Motor neuron (in vitro differentiated cells): ENCODE data around the gene APLP1. TPM values are rescaled to one million over a fixed set of nuclear protein-coding genes. Genes with fewer than 3 reads are reported as not detected.
"Not testable (repeated sequence)": the region's sequence is repeated elsewhere in the genome, so short reads cannot be mapped to it uniquely, and the experiment has no call there.

Experiments
- ATAC-seq, 8 experiments: fragments of 200-7000 bp; cut with Tn5 transposase; replicated peaks in 6 of 8; 2 replicates each; pipeline ENCODE4 v1.8.0; 2021; ENCODE audit warnings: mild to moderate bottlenecking in 8 of 8, moderate library complexity in 8 of 8
- H3K27ac ChIP-seq, 2 donors: fragments of 250-450 bp; sonication (Bioruptor Pico); 2 replicates each; pipeline ENCODE4 v1.9.0; 2021; ENCODE audit warnings: antibody characterized with exemption in 2 of 2, mild to moderate bottlenecking in 2 of 2, moderate library complexity in 1 of 2
- H3K4me1 ChIP-seq, 2 donors: fragments of 250-450 bp; sonication (Bioruptor Pico); replicated peaks in 1 of 2; 2 replicates each; pipeline ENCODE4 v1.6.1; 2021; ENCODE audit warnings: antibody characterized with exemption in 2 of 2, mild to moderate bottlenecking in 2 of 2, moderate library complexity in 1 of 2
- H3K4me3 ChIP-seq, 5 donors: fragments of 250-450 bp; sonication (Bioruptor Pico); 2 replicates each; pipeline ENCODE4 v1.9.0; 2021; ENCODE audit warnings: antibody characterized with exemption in 5 of 5, mild to moderate bottlenecking in 5 of 5, moderate library complexity in 4 of 5
- WGBS, 10 experiments: fragments of 450-650 bp; shearing (Covaris generic); methylation state at CpG; one replicate each; pipeline ENCODE4 v1.0.0; 2022; 5-methylcytosine and 5-hydroxymethylcytosine counted together
- in situ Hi-C, 9 experiments: fragments of 400-800 bp; cut with MboI; loops; one replicate each; pipeline ENCODE4 v1.15.0; 2021; ENCODE audit warnings: low sequenced_read_pairs in 9 of 9, low pct_unique_long_range_greater_than_20kb in 2 of 9; ENCODE audit not compliant: unreplicated experiment in 9 of 9
- total RNA-seq, 8 experiments: library from RNA; unstranded; fragments of 300-600 nt; gene quantifications; 2 replicates each; pipeline versions ENCODE4 v1.2.3 to v1.2.4, GENCODE V29; 2022

Gene APLP1
- total RNA-seq, 8 experiments from 2014 or later: 4.6 to 397 (median 337) TPM

DNA sequence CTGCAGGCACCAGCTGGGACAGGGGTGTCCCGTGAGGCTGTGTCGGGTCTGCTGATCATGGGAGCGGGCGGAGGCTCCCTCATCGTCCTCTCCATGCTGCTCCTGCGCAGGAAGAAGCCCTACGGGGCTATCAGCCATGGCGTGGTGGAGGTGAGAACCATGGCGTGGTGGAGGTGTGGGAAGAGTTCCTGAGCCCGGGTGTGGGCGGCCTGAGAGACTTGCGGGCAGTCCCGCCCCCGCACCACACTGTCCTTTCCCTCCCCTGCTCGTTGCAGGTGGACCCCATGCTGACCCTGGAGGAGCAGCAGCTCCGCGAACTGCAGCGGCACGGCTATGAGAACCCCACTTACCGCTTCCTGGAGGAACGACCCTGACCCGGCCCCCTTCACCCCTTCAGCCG, 10.7 kb downstream of the APLP1 start:
- ATAC-seq: peak in 1 of 8 experiments; percentile 3
- Histone ChIP-seq H3K4me1 (peaks cover 9 to 10% of the 10 kb centered on the region in 2 donors), H3K4me3 (no peak overlapping the region), H3K27ac (peak overlapping the region in 1 of 2 donors; percentile 24)
- in situ Hi-C loops: no loop called here
- 28 to 60% methylated on average over 1 to 6 of the region's 23 CpGs; no CpG with 5 or more reads in 8 of the 10 experiments for WGBS, 10 experiments

DNA sequence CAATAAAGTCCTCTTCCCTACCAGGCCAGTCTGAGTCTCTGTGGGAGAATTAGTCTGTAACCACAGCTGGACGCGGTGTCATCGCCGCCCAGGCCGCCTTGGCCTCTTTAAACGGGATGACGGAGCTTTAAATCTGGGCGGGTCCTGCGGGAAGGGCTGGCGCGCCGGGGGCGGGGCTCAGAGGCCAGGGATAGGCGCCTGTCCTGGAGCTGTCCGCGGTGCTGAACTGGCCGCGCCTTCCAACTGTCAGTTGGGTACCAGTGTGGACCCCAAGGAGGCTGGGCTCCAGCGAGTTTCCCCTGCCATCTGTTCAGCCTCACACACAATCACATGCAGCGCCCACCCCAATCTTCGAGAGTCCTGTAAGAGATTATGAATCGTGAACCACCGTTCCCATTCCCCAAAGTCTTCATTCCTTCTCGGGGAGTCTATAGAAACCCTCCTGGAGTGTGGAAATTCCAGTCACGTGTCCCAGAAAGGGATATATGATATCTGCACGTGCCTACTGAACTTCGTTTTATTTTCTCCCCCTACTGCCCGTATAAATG, 11.5 kb downstream of the APLP1 start:
- in situ Hi-C loops: loop anchor here in 1 of 9 experiments (10.0 kb wide), 1 partner anchor 55 kb away; the partner anchor contains the start of gene LRFN3
- peaks cover 9 to 10% of the 10 kb centered on the region in 2 donors for H3K4me1 ChIP-seq
- WGBS, 10 experiments: 0 to 40% (median 9%) methylated on average over 1 to 13 of the region's 28 CpGs; no CpG with 5 or more reads in 3 of the 10 experiments
- no peak overlapping the region for H3K27ac ChIP-seq
- no peak overlapping the region for H3K4me3 ChIP-seq
- ATAC-seq: peak; percentile 87 to 98 (median 93)

DNA sequence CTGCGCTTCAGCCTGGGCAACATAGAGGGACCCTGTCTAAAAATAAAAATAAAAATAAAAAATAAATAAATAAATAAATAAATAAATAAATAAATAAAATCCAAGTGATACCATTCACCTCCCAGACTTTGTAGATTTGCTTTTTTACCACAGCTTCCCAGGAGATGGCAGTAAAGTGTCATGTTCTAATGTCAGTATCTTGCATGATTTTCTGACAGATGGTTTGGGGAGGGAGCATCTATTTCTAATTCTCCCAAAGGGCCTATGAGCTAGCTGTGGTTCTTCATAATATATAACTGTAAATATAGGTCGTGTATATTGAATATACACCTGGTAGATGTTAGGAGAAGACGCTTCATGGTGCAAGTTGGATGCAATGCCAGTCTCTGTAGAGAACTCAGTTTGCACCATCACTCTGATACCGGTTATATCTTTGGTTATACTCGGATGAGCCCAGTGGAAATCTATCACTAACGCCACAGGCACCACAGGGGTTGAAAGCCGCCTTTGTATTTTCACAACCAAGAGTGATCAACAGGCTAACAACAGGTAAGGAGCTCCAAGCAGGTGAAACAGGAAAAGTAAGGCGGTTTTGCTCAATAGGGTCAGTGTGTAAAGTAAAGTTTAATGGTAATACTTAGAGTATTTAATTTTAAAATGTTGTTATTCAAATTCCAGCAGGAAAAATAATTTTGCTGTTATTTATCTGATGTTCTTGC, 13.9 kb downstream of the APLP1 start:
- in situ Hi-C loops: loop anchor here in 1 of 9 experiments (10.0 kb wide), 1 partner anchor 53 kb away; the partner anchor contains the start of gene LRFN3
- WGBS, 10 experiments: 0 to 32% (median 23%) methylated on average over 2 to 8 of the region's 8 CpGs; no CpG with 5 or more reads in 1 of the 10 experiments
- Histone ChIP-seq H3K27ac (no peak overlapping the region), H3K4me3 (no peak overlapping the region), H3K4me1 (peaks cover 9 to 10% of the 10 kb centered on the region in 2 donors)
- ATAC-seq: peak; percentile 54 to 72 (median 62)

GRCh38 chr19:35883882-35884281, 15.5 kb downstream of the APLP1 start:
- no peak overlapping the region for H3K4me3 ChIP-seq
- H3K27ac ChIP-seq: no peak overlapping the region
- WGBS, 10 experiments: 0 to 63% (median 38%) methylated on average over 1 to 2 of the region's 2 CpGs; no CpG with 5 or more reads in 5 of the 10 experiments
- ATAC-seq: no peak
- in situ Hi-C loops: loop anchor here in 1 of 9 experiments (10.0 kb wide), 1 partner anchor 51 kb away; the partner anchor contains the start of gene LRFN3
- peaks cover 9 to 10% of the 10 kb centered on the region in 2 donors for H3K4me1 ChIP-seq

GRCh38 chr19:35885225-35885738, 16.9 kb downstream of the APLP1 start:
- Histone ChIP-seq H3K4me1 (peaks cover 3 to 4% of the 10 kb centered on the region in 2 donors), H3K4me3 (no peak overlapping the region), H3K27ac (no peak overlapping the region)
- 40 to 100% (median 89%) methylated on average over 1 to 2 of the region's 6 CpGs; no CpG with 5 or more reads in 4 of the 10 experiments for WGBS, 10 experiments
- ATAC-seq: no peak
- in situ Hi-C loops: loop anchor here in 1 of 9 experiments (10.0 kb wide), 1 partner anchor 50 kb away; the partner anchor contains the start of gene LRFN3

- 80 to 100% (median 95%) methylated on average over 1 to 5 of the region's 8 CpGs; no CpG with 5 or more reads in 4 of the 10 experiments for whole genome bisulfite sequencing, 10 experiments
- in situ Hi-C loops: loop anchor here in 1 of 9 experiments (10.0 kb wide), 1 partner anchor 49 kb away; the partner anchor contains the start of gene LRFN3
These were observed 17.5 kb downstream of the APLP1 start for GRCh38 chr19:35885904-35886303.

DNA sequence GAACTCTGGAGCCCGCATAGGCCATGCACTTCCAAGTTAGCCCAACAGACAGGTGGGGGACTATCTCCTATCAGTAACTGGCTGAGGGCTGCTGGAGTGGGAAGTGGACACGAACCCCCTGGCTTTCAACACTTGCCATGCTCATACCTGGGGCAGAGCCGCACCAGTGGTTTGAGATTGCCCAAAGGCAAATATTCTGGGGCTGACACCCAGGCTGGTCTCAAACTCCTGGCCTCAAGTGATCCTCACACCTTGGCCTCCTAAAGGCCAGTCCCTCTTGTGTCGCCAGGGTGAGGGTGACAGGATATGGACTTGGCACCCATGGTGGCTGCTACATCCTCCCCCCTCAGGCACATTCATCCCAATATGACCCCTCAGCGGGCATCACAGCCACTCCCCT, 18.8 kb downstream of the APLP1 start:
- 93 to 100% (median 100%) methylated on average over 1 to 2 of the region's 5 CpGs; no CpG with 5 or more reads in 2 of the 10 experiments for WGBS, 10 experiments
- in situ Hi-C loops: loop anchor here in 1 of 9 experiments (10.0 kb wide), 1 partner anchor 48 kb away; the partner anchor contains the start of gene LRFN3
- no peak for ATAC-seq
- H3K27ac ChIP-seq: no peak overlapping the region
- peaks cover 3 to 4% of the 10 kb centered on the region in 2 donors for H3K4me1 ChIP-seq
- no peak overlapping the region for H3K4me3 ChIP-seq

More at GRCh38 chr19:35885904-35886303, 17.5 kb downstream of the APLP1 start:
- no peak for ATAC-seq
- Histone ChIP-seq H3K4me3 (no peak overlapping the region), H3K4me1 (peaks cover 3 to 4% of the 10 kb centered on the region in 2 donors), H3K27ac (no peak overlapping the region)

DNA sequence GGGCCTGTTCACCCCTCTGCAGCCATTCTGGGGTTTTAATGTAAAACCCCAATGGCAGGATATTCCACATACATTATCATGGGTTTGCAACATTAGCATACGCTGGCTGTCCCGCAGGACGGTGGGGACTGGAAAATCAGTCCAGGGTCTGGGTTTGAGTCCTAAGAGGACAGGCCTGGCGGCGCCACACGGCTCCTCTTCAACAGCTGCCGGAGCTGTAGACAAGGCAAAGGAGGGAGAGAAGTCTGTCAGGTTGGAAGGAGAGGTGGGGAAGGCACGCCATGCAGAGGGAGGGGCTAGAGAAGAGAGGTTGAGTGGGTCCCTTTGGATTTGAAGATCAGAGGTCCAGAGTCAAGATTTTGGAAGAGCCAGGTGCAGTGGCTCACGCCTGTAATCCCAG, 20.0 kb downstream of the APLP1 start:
- no peak overlapping the region for H3K27ac ChIP-seq
- H3K4me1 ChIP-seq: no peaks in the 10 kb centered on the region
- in situ Hi-C loops: loop anchor here in 1 of 9 experiments (10.0 kb wide), 1 partner anchor 46 kb away; the partner anchor contains the start of gene LRFN3
- ATAC-seq: no peak
- no peak overlapping the region for H3K4me3 ChIP-seq
- 40 to 100% (median 82%) methylated on average over 1 to 9 of the region's 9 CpGs; no CpG with 5 or more reads in 5 of the 10 experiments for WGBS, 10 experiments

GRCh38 chr19:35889370-35890112, 21.2 kb downstream of the APLP1 start:
- 84 to 100% (median 94%) methylated on average over 1 to 12 of the region's 18 CpGs; no CpG with 5 or more reads in 4 of the 10 experiments for WGBS, 10 experiments
- no peak overlapping the region for H3K4me3 ChIP-seq
- no peaks in the 10 kb centered on the region for H3K4me1 ChIP-seq
- no peak overlapping the region for H3K27ac ChIP-seq
- in situ Hi-C loops: loop anchor here in 1 of 9 experiments (10.0 kb wide), 1 partner anchor 45 kb away; the partner anchor contains the start of gene LRFN3
- ATAC-seq: peak in 1 of 8 experiments; percentile 14

DNA sequence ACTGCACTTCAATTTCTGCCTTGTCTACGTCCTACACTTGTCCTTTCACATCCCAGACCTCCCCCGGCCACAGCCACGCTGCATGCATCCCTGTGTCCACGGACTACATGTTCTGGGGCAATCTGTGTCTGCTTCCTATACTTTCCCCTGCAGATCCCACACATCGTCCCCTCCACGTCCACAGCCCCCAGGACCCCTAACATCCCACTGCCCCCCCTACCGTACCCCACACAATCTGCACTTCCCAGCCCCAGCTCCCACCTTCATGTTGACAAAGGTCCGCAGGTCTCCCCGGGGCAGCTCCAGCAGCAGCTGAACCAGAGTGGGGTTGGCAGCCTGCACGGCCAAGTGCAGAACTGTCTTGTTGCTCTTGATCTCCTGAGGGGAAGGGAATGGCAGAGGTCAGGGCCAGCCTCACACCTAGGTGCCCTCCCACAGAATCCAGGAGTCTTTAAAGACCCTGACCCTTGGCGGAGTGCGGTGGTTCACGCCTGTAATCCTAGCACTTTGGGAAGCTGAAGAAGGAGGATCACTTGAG, 21.8 kb downstream of the APLP1 start:
- in situ Hi-C loops: no loop called here
- H3K27ac ChIP-seq: no peak overlapping the region
- no peaks in the 10 kb centered on the region for H3K4me1 ChIP-seq
- no peak for ATAC-seq
- H3K4me3 ChIP-seq: no peak overlapping the region
- WGBS, 10 experiments: 95 to 100% (median 96%) methylated on average over 3 to 5 of the region's 13 CpGs; no CpG with 5 or more reads in 7 of the 10 experiments

DNA sequence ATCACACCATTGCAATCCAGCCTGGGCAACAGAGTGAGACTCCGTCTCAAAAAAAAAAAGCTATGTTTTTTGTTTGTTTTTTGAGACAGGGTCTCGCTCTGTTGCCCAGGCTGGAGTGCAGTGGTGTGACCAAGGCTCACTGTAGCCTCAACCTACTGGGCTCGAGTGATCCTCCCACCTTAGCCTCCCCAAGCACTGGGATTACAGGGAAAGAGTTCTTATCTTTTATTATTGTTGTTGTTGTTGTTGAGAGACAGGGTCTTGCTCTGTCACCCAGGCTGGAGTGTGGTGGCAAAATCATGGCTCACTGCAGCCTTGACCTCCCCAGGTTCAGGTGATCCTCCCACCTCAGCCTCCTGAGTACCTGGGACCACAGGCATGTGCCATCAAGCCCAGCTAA, 23.4 kb downstream of the APLP1 start:
- WGBS, 10 experiments: 80 to 100% (median 100%) methylated on average over 1 to 2 of the region's 3 CpGs; no CpG with 5 or more reads in 3 of the 10 experiments
- ATAC-seq, H3K4me1 ChIP-seq, H3K4me3 ChIP-seq, H3K27ac ChIP-seq, in situ Hi-C loops: not testable (repeated sequence)

DNA sequence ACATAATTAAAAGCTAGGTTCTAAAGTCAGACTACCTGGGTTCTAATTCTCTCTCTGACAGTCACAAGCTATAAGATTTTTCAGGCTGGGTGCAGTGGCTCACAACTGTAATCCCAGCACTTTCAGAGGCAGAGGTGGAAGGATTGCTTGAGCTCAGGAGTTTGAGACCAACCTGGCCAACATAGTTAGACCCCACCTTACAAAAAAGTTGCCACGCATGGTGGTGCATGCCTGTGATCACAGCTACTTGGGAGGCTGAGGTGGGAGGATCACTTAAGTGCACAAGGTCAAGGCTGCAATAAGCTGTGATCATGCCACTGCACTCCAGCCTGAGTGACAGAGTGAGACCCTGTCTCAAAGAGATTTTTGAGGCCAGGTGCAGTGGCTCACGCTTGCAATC, 26.0 kb downstream of the APLP1 start:
- no peak for ATAC-seq
- in situ Hi-C loops: no loop called here
- WGBS, 10 experiments: 100% methylated on average over 1 of the region's 2 CpGs; no CpG with 5 or more reads in 7 of the 10 experiments
- H3K27ac ChIP-seq: no peak overlapping the region
- no peak overlapping the region for H3K4me3 ChIP-seq
- H3K4me1 ChIP-seq: peaks cover 6 to 10% of the 10 kb centered on the region in 2 donors
